HCT116 (cell line): Measurements from ENCODE around the gene FGD3. TPM values are rescaled to one million over a fixed set of nuclear protein-coding genes. Genes with fewer than 3 reads are reported as not detected.
"Not testable (repeated sequence)": the region's sequence is repeated elsewhere in the genome, so short reads cannot be mapped to it uniquely, and the experiment has no call there.

Experiments used
- ATAC-seq: fragments of 200-7000 bp; cut with Tn5 transposase; 2 replicates; pipeline ENCODE4 v1.9.1; 2020; ENCODE audit warnings: mild to moderate bottlenecking, moderate library complexity
- BruUV-seq: library from RNA; stranded (reverse); fragments of 400-500 nt; replicated peaks from 2 replicates; lab custom pipeline; 2021; lab: Mats Ljungman, UMichigan
- CTCF ChIA-PET: fragments of 300-600 bp; sonication (Branson Sonifier 250); formaldehyde crosslinking; loops from one replicate; lab custom pipeline; 2021; ENCODE audit warnings: antibody characterized with exemption; lab: Charles Lee
- POLR2A ChIA-PET: fragments of 300-600, 350-600 bp; sonication (Branson Sonifier 250); formaldehyde crosslinking; loops from one replicate; lab custom pipeline; 2021; ENCODE audit warnings: antibody characterized with exemption; lab: Charles Lee
- RAD21 ChIA-PET, 2 experiments: fragments of 300-600 bp; sonication (Branson Sonifier 250); formaldehyde crosslinking; loops; one replicate each; lab custom pipeline; 2023; ENCODE audit warnings: low total read pairs in 2 of 2; ENCODE audit not compliant: uncharacterized antibody in 2 of 2, unreplicated experiment in 2 of 2, low non-redundant PET in 1 of 2; lab: Charles Lee
- DNase-seq: peaks from one replicate; pipeline ENCODE4 v3.0.0-alpha.2; 2010; ENCODE audit warnings: low read depth, low spot score
- H2AFZ ChIP-seq: fragments of 200-600 bp; shearing (Covaris generic), sonication (generic); 2 replicates; pipeline ENCODE4 v1.6.1; 2017; ENCODE audit warnings: low read depth, mixed run types, mixed read lengths, antibody characterized with exemption, low read length; ENCODE audit not compliant: poor library complexity, severe bottlenecking
- H3K27ac ChIP-seq: 2 replicates; pipeline ENCODE4 v1.5.1; 2012; ENCODE audit warnings: low read depth, low read length
- H3K27me3 ChIP-seq: fragments of 200-600 bp; sonication (generic); 2 replicates; pipeline ENCODE4 v1.6.1; 2016; ENCODE audit warnings: mixed run types, low read length, mixed read lengths; ENCODE audit not compliant: insufficient read depth
- H3K36me3 ChIP-seq, 2 experiments: fragments of 200-500 bp in 1 of 2; fragments of 200-600 bp in 1 of 2; sonication (Bioruptor generic) in 1 of 2; sonication (generic) in 1 of 2; 2 replicates each; pipeline versions ENCODE4 v1.5.1 to v1.6.1; 2014 to 2016; ENCODE audit warnings: low read length in 2 of 2, inconsistent platforms in 1 of 2, mixed read lengths in 1 of 2, mixed run types in 1 of 2; ENCODE audit not compliant: insufficient read depth in 2 of 2, control insufficient read depth in 1 of 2
- H3K4me1 ChIP-seq, 2 experiments: fragments of 200-600 bp in 1 of 2; sonication (generic) in 1 of 2; 2 replicates each; pipeline versions ENCODE4 v1.5.1 to v1.6.1; 2012 to 2017; ENCODE audit warnings: low read length in 2 of 2, inconsistent platforms in 1 of 2, mild to moderate bottlenecking in 1 of 2, mixed read lengths in 1 of 2, mixed run types in 1 of 2, moderate library complexity in 1 of 2; ENCODE audit not compliant: insufficient read depth in 2 of 2, control insufficient read depth in 1 of 2
- H3K4me2 ChIP-seq: fragments of 200-600 bp; sonication (generic); 2 replicates; pipeline ENCODE4 v1.6.1; 2017; ENCODE audit warnings: mixed run types, low read length, mixed read lengths
- H3K4me3 ChIP-seq, 2 experiments: fragments of 200-600 bp in 1 of 2; sonication (generic) in 1 of 2; replicated peaks in 1 of 2; 2 replicates each; pipeline ENCODE4 v1.5.1; 2011 to 2016; ENCODE audit warnings: low read length in 2 of 2, control low read depth in 1 of 2, low read depth in 1 of 2, mild to moderate bottlenecking in 1 of 2, mixed read lengths in 1 of 2, mixed run types in 1 of 2
- H3K79me2 ChIP-seq: fragments of 200-600 bp; sonication (generic); 2 replicates; pipeline ENCODE4 v1.6.1; 2017; ENCODE audit warnings: mild to moderate bottlenecking, mixed run types, low read length, moderate library complexity, mixed read lengths; ENCODE audit not compliant: insufficient read depth
- H3K9ac ChIP-seq: fragments of 200-600 bp; sonication (generic); 2 replicates; pipeline ENCODE4 v1.6.1; 2016; ENCODE audit warnings: low read length, mixed read lengths
- H3K9me2 ChIP-seq: fragments of 200-600 bp; sonication (generic), shearing (Covaris generic); 2 replicates; pipeline ENCODE4 v1.6.1; 2017; ENCODE audit warnings: mixed run types, mild to moderate bottlenecking, moderate library complexity; ENCODE audit not compliant: insufficient read depth
- H3K9me3 ChIP-seq, 2 experiments: fragments of 200-500 bp in 1 of 2; fragments of 200-600 bp in 1 of 2; sonication (Bioruptor generic) in 1 of 2; sonication (generic) in 1 of 2; 2 replicates each; pipeline ENCODE4 v1.6.1; 2014 to 2017; ENCODE audit warnings: low read length in 2 of 2, mixed read lengths in 2 of 2, inconsistent platforms in 1 of 2, low read depth in 1 of 2, mild to moderate bottlenecking in 1 of 2, mixed run types in 1 of 2, moderate library complexity in 1 of 2; ENCODE audit not compliant: control insufficient read depth in 1 of 2, insufficient read depth in 1 of 2
- H4K20me1 ChIP-seq: fragments of 200-600 bp; sonication (generic), shearing (Covaris generic); 2 replicates; pipeline ENCODE4 v1.6.1; 2017; ENCODE audit warnings: mixed run types, mild to moderate bottlenecking, moderate library complexity; ENCODE audit not compliant: insufficient read depth
- ATF3 ChIP-seq: IDR thresholded peaks from 2 replicates; pipeline ENCODE4 v1.6.1; 2012
- CBX3 ChIP-seq: IDR thresholded peaks from 2 replicates; pipeline ENCODE4 v1.6.1; 2012; ENCODE audit warnings: low read depth
- CEBPB ChIP-seq: IDR thresholded peaks from 2 replicates; pipeline ENCODE4 v1.6.1; 2012; ENCODE audit warnings: low read depth
- ELF1 ChIP-seq: IDR thresholded peaks from 2 replicates; pipeline ENCODE4 v1.6.1; 2012; ENCODE audit warnings: low read depth, borderline replicate concordance
- EZH2 ChIP-seq: fragments of 200-600 bp; sonication (generic); IDR thresholded peaks from 2 replicates; pipeline ENCODE4 v1.6.1; 2017; ENCODE audit warnings: antibody characterized with exemption, mixed run types
- EZH2phosphoT487 ChIP-seq: fragments of 200-600 bp; IDR thresholded peaks from 2 replicates; pipeline ENCODE4 v1.6.1; 2018; ENCODE audit warnings: antibody characterized with exemption, borderline replicate concordance
- FOSL1 ChIP-seq: IDR thresholded peaks from 2 replicates; pipeline ENCODE4 v1.6.1; 2012; ENCODE audit warnings: low read depth
- JUND ChIP-seq: IDR thresholded peaks from 2 replicates; pipeline ENCODE4 v1.6.1; 2012
- POLR2AphosphoS5 ChIP-seq: IDR thresholded peaks from 2 replicates; pipeline ENCODE4 v1.6.1; 2011; ENCODE audit warnings: mild to moderate bottlenecking, low read depth, low read length, moderate library complexity
- RAD21 ChIP-seq: IDR thresholded peaks from 2 replicates; pipeline ENCODE4 v1.6.1; 2012; ENCODE audit warnings: low read depth, mild to moderate bottlenecking
- YY1 ChIP-seq: IDR thresholded peaks from 2 replicates; pipeline ENCODE4 v1.6.1; 2011; ENCODE audit warnings: low read length, low read depth, moderate library complexity, mild to moderate bottlenecking; ENCODE audit not compliant: insufficient replicate concordance; ENCODE audit errors: extremely low read depth
- ZBTB33 ChIP-seq: IDR thresholded peaks from 2 replicates; pipeline ENCODE4 v1.6.1; 2011; ENCODE audit warnings: mild to moderate bottlenecking, low read length, moderate library complexity; ENCODE audit not compliant: insufficient replicate concordance; ENCODE audit errors: extremely low read depth
- ZFX ChIP-seq: fragments of 450-650 bp; IDR thresholded peaks from 2 replicates; pipeline ENCODE4 v1.6.1; 2017
- intact Hi-C: fragments of 100-400 bp; cut with micrococcal nuclease; formaldehyde crosslinking; loops from 2 replicates; pipeline ENCODE4 v1.10.0; 2022
- total RNA-seq: library from RNA; stranded (reverse); gene quantifications from one replicate; pipeline ENCODE4 v1.2.1, GENCODE V29; 2021; ENCODE audit not compliant: unreplicated experiment
- TF ChIP-seq, protein P1 (sequence below): IDR thresholded peaks from 2 replicates; pipeline ENCODE4 v1.6.1; 2012
- TF ChIP-seq, protein P2 (sequence below): IDR thresholded peaks from 2 replicates; pipeline ENCODE4 v1.6.1; 2012; ENCODE audit warnings: low read depth

The FGD3 gene
- total RNA-seq, 1 experiment from 2014 or later = 3.3 TPM

DNA sequence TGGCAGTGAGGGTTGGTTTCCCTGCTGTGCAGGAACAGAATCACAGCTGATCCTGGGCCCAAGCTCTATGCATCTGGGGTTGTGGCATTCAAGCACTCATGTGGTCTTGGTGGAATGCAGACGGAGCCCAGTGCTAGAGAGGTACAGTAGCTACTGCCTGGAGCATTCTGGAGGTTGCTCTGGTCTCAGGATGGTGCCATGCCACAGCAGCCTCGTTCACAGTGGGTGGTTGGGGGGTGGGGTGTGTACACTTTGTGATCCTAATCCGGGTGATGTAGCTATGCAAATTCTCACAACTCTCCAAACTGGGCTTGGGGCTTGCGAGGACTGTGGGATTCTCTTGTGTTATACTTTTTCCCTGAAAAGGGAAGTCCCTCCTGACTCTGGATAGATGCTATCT, 45.2 kb downstream of the FGD3 start:
- no peak for DNase-seq
- H3K36me3 ChIP-seq = no peaks in the 10 kb centered on the region
- peaks cover 0 to 2% of the 10 kb centered on the region in 2 experiments; a peak in 1 of 4 replicates for H3K9me3 ChIP-seq
- ChIA-PET POLR2A (no interaction called here), RAD21 (no interaction called here), CTCF (interaction anchor here (2.9 kb wide), 1 partner anchor 11 kb away, joined by 18 read pairs; no protein-coding TSS in a partner anchor)
- no TSS peak for BruUV-seq
- no peak overlapping the region for H2AFZ ChIP-seq
- no peak overlapping the region for H3K4me3 ChIP-seq
- H3K9me2 ChIP-seq = no peaks in the 10 kb centered on the region
- no peak for ATAC-seq
- H3K9ac ChIP-seq = no peak overlapping the region
- no peaks in the 10 kb centered on the region for H3K27me3 ChIP-seq
- intact Hi-C loops = no loop called here
- TF ChIP-seq CEBPB = no peak
- TF ChIP-seq EZH2 = no peak
- no peak for TF ChIP-seq ATF3
- TF ChIP-seq FOSL1 = no peak
- no peak for TF ChIP-seq ELF1
- TF ChIP-seq RAD21 = no peak
- TF ChIP-seq, protein P1, sequence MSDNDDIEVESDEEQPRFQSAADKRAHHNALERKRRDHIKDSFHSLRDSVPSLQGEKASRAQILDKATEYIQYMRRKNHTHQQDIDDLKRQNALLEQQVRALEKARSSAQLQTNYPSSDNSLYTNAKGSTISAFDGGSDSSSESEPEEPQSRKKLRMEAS = no peak
- TF ChIP-seq YY1 = no peak
- no peak for TF ChIP-seq ZBTB33
- no peak for TF ChIP-seq ZFX
- no peak for TF ChIP-seq EZH2phosphoT487
- TF ChIP-seq CBX3 = no peak
- TF ChIP-seq POLR2AphosphoS5 = no peak
- TF ChIP-seq, protein P2, sequence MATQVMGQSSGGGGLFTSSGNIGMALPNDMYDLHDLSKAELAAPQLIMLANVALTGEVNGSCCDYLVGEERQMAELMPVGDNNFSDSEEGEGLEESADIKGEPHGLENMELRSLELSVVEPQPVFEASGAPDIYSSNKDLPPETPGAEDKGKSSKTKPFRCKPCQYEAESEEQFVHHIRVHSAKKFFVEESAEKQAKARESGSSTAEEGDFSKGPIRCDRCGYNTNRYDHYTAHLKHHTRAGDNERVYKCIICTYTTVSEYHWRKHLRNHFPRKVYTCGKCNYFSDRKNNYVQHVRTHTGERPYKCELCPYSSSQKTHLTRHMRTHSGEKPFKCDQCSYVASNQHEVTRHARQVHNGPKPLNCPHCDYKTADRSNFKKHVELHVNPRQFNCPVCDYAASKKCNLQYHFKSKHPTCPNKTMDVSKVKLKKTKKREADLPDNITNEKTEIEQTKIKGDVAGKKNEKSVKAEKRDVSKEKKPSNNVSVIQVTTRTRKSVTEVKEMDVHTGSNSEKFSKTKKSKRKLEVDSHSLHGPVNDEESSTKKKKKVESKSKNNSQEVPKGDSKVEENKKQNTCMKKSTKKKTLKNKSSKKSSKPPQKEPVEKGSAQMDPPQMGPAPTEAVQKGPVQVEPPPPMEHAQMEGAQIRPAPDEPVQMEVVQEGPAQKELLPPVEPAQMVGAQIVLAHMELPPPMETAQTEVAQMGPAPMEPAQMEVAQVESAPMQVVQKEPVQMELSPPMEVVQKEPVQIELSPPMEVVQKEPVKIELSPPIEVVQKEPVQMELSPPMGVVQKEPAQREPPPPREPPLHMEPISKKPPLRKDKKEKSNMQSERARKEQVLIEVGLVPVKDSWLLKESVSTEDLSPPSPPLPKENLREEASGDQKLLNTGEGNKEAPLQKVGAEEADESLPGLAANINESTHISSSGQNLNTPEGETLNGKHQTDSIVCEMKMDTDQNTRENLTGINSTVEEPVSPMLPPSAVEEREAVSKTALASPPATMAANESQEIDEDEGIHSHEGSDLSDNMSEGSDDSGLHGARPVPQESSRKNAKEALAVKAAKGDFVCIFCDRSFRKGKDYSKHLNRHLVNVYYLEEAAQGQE = no peak
- TF ChIP-seq JUND = no peak
- peaks cover 0 to 9% of the 10 kb centered on the region in 2 experiments; a peak in 1 of 4 replicates for H3K4me1 ChIP-seq
- no peak overlapping the region for H3K27ac ChIP-seq
- H4K20me1 ChIP-seq = no peaks in the 10 kb centered on the region
- no peak overlapping the region for H3K4me2 ChIP-seq
- H3K79me2 ChIP-seq = no peaks in the 10 kb centered on the region

- H3K9ac ChIP-seq, H3K27me3 ChIP-seq, H4K20me1 ChIP-seq, H3K79me2 ChIP-seq, ATAC-seq, H3K4me1 ChIP-seq, H3K27ac ChIP-seq, RAD21 ChIA-PET, H2AFZ ChIP-seq, POLR2A ChIA-PET, DNase-seq, H3K4me3 ChIP-seq, intact Hi-C loops, H3K36me3 ChIP-seq, CTCF ChIA-PET, H3K9me2 ChIP-seq, H3K4me2 ChIP-seq, BruUV-seq, H3K9me3 ChIP-seq: not testable (repeated sequence)
Observed at GRCh38 chr9:92998871-92999270, 51.5 kb downstream of the FGD3 start.
